ENCODE measurements around the gene P2RY8.
"Not testable (repeated sequence)": the region's sequence is repeated elsewhere in the genome, so short reads cannot be mapped to it uniquely, and the experiment has no call there.

Gene P2RY8

DNA sequence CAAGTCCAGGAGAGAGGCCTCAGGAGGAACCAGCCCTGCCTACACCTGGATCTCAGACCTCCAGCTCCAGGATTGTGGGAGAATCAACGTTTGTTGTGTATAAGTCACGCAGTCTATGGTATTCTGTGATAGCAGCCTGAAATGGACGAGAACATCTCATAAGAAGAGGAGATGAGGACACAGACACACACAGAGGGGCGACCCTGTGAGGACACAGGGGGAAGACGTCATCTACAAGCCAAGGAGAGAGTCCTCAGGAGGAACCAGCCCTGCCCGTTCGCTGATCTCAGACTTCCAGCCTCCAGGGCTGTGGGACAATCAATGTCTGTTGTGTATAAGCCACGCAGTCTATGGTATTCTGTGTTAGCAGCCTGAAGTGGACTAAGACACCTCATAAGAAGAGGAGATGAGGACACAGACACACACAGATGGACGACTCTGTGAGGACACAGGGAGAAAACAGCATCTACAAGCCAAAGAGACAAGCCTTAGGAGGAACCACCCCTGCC, 20.3 kb downstream of the P2RY8 start:
- DNase-seq, result no peak

GRCh38 chrX:1511829-1512228, 25.2 kb downstream of the P2RY8 start:
- DNase-seq, result no peak

DNA sequence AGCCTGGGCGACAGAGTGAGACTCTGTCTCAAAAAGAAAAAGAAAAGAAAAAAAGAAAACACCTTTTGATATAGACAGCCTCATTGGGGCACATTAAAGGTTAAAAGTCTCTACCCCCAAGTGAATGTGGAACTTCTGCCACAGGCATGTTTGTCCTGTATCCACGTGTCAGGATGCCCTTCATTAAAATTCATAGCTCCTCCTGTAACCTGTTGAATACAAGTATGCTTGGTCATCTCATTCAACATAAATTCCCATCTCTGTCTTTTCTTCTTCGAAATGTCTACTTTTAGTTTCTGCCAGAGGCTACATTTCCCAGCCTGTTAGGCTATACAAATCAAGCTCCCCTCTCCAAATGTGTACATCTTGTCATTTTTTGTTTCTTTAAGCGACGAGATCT, 25.8 kb downstream of the P2RY8 start:
- no peak for DNase-seq

DNA sequence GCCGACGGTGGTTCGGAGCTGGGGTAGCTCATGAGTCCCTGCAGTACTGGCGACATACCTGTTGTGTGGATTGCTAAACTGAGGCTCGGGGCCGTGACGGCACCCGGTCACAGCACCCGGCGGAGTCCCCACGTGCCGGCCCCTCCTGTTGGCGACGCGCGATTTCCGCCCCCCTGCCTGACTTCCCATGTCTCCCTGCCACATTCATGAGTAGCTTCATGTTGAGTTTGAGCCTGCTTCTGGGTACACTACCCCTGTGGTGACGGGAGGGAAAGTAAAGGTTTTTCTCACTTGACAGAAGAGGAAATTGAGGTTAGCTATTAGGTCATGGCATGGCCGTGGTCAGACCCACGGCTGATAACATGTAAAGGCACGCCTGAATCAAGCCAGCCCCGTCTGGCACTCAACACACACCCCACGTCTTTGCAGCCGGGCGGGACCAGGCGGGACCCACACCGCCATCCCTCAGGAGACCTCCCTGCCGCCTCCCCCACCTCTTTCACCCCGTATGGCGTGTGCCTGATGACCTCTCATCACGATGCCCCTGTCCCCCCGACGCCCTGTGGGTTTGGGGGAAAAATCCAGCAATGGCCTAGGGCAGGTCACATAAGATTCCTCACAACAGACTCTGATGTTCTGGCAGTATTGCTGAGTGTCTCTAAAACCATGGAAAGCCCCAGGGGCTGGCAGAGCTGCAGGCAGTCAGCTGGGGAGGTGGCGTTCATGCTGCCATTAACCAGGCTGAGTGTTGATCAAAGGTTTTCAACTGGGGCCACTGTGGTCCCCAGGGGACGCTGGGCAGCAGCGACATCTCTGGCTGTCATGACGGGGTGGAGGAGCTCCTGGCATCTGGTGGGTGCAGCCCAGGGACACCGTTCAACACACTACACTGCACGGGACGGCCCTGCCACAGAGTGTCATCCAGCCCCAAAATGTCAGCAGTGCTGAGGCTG, 29.2 kb downstream of the P2RY8 start:
- DNase-seq, result no peak

GRCh38 chrX:1506916-1507315, 30.1 kb downstream of the P2RY8 start:
- no peak for DNase-seq

- no peak for DNase-seq
Measured at GRCh38 chrX:1502853-1503252, 34.1 kb downstream of the P2RY8 start.

- no peak for DNase-seq
Measured at GRCh38 chrX:1502241-1502640, 34.7 kb downstream of the P2RY8 start.

DNA sequence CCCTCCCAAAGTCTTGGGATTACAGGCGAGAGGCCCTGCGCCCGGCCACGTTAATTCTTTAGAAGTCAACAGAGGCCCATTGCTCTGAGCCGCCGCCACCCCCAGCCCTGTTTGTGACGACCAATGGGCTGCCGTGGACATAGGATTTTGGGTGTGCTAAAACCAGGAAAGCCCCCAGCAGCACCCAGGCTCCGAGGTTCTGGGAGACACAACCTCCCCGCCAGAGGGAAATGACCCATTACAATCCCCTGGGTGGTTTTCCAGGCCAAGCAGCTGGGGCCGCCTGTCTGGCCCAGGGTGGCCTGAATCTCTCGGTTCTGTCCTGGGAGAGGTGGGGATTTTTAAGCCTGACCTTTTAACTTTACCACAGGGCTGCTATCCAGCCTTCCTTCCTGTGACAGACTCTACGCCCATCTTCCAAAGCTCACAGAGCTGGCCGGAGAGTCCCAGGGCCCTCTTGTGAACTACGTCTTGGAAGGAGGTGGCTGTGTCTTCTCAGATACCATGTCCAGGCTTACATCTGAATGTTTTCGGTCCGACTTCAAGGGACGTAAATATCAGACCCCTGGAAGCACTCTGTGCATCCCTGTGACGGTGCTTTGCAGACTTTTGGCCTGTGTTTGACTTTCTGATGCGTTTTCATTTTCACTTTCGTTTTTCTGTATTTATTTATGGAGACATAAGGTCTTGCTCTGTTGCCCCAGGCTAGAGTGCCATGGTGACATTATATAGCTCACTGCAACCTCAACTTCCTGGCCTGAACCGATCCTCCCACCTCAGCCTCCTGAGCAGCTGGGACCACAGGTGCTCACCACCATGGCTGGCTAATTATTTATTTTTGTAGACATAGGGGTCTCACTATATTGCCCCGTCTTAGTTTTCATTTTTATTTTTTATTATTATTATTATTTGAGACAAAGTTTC, 36.0 kb downstream of the P2RY8 start:
- DNase-seq, result no peak

DNA sequence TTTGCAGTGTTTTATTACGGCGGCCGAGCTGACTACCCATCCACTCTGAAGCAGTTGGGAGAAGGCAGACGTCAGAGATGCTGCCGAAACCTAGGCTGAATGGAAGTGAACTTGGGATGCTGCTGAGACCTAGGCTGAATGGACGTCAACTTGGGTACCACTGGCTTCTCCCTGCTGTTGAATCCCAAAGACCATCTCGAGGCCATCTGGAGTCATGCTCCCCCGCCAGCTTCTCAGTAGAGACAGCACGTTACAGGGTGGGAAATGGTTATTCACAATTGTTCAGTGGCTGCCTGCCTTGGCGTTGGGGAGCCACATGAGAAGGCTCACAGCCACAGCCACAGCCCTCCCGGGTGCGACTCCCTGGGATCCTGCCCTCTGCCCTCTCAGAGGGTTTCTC, 40.9 kb downstream of the P2RY8 start:
- no peak for DNase-seq

DNA sequence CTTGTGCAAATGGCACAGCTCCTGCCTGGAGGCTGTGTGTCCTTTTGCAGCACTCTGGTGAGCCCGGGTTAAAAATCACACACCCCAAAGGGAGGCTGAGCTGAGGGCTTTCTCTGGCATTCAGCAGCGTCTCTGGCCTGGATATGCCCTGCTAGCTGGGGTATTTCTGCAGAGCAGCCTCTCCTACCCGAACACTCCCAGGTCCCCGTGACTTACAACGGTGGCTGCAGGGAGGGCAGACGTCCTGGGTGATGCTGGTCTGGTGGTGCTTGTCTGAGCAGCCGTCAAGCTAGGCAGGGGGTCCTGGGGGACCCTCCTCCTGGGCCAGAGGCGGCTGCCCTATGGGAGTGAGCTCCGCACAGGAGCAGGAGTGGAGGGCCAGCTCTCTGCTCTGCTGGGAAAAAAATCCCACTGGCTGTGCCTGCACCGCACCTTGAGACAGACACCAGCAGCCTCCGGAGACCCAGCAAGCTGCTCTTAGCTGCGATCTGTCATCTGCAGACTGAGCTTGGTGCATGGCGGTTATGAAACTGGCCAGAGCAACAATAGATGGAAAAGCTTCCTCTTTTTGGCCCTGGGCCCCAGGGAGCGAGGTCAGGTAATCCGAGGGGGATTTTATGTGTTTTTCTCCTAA, 43.0 kb downstream of the P2RY8 start:
- DNase-seq, result no peak

DNA sequence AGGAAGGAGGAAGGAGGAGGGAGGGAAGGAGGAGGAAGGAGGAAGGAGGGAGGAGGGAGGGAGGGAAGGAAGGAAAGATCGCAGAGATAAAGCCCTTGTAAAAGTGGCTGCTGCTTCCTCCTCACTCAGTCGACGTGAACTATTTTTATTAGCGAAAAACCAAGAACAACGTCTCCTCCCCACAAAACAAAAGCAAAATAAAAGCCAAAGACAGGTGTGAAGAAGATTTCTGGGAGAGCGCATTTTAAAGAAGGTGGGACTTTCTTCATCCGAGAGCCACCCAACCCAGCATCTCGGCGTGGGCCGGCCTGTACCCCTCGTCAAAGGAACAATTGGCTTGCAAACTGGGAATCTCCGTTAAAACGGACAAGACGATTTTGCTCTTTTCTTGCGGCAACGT, 43.6 kb downstream of the P2RY8 start:
- DNase-seq, result no peak

DNA sequence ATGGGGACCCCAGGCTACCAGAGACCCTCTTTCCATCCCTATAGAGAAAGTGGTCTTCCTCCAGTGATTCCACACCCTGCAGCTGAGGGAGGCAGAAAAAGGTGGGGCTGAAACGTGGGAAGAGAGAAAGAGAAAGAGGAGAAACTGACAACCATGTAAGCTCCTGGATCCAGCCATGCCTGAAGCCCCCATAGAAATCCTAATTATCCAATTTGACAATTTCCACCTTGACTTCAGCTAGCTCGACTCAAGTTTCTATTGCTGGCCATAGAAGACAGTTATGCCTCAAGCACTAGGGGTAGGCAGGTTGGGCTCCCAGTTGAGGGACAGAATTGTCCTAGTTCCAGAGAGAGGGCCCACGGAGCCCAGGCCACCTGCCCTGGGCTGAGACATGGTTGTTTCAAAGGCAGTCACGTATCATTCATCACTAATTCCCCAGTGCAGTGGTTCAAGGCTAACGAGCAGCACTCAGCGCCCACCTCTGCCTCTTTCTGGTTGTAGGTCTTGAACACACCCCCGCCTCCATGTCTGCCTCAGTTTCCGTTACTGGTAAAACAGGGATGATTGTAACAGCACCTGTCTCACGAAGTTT, 44.5 kb downstream of the P2RY8 start:
- no peak for DNase-seq

DNA sequence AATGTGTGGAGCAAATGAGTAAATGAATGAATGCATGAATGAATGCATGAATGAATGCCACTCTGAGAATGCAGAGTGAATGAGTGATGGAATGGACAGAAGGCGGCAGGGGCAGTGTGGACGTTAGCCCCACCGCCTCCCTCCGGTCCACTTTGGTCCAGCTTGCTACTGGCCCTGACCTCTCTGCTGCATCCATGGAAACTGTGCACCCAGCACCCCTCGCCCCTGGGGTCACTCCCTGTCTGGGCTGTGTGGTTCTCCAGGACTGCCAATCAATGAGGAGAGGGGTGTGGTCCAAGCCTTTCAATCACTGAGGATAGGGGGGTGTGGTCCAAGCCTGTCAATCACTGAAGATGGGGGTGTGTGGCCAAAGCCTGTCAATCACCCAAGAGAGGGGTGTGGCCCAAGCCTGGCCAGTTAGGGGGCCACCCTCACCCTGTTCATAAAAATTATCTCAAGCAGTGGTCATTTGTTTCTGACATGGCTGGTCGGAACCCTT, 45.1 kb downstream of the P2RY8 start:
- DNase-seq, result no peak

- DNase-seq, result not testable (repeated sequence)
Measured at GRCh38 chrX:1491248-1491647, 45.7 kb downstream of the P2RY8 start.

GRCh38 chrX:1490723-1491122, 46.3 kb downstream of the P2RY8 start:
- not testable (repeated sequence) for DNase-seq

- not testable (repeated sequence) for DNase-seq
Measured at GRCh38 chrX:1489354-1489753, 47.6 kb downstream of the P2RY8 start.

GRCh38 chrX:1488745-1489144, 48.2 kb downstream of the P2RY8 start:
- no peak for DNase-seq

- no peak for DNase-seq
Measured at GRCh38 chrX:1488141-1488540, 48.8 kb downstream of the P2RY8 start.

- DNase-seq, result no peak
Measured at GRCh38 chrX:1487401-1487800, 49.6 kb downstream of the P2RY8 start.

DNA sequence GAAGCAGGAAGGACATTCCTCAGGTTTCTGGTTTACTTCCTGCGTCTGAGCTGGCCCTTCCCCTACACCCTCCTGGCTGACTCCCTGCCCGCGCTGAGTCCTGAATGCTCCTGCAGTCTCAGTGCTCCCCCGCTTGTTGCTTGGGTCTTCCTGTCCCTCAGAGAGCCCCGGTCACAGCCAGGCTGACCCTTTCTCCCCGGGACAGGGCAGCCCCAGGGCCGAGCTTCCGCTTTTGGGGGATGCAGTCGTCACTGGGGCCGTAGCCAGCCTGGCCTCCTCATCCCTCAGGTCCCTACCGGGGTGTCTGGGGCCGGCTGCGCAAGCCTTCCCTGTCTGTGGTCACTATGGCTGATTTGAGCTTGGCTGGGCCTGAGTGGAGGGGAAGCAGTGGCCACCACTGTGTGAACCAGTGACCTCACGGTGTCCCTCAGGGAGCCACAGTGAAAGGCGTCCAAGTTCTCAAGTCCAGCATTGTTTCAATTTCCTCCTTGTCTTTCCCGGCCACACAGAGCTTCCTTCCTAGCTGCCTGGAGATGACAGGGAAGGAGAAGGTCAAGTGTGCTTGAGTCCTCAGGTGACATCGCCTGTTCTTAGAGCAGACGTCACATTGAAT, 50.1 kb downstream of the P2RY8 start:
- no peak for DNase-seq

DNA sequence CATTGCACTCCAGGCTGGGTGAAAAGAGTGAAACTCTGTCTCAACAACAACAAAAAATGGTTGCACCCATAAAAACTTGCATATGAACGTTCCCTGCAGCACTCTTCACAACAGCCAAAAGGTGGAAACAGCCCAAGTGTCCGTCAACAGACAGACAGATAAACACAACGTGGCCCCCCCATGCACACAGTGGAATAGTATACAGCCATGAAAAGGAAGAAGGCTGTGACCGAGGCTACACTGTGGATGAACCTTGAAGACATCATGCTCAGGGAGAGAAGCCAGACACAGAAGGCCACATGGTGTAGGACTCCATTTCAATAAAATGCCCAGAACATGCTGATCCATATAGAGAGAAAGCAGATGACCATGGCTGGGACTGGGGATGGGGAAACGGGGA, 50.8 kb downstream of the P2RY8 start:
- no peak for DNase-seq

GRCh38 chrX:1485033-1485432, 52.0 kb downstream of the P2RY8 start:
- no peak for DNase-seq
